WI38 (cell line): ENCODE results near the gene SEMA3C.

Experiments
- H3K4me3 ChIP-seq: 2 replicates; pipeline ENCODE4 v1.5.1; 2011; ENCODE audit warnings: low read depth, mild to moderate bottlenecking, control low read depth, low read length
- CTCF ChIP-seq: IDR thresholded peaks from 2 replicates; pipeline ENCODE4 v1.5.1; 2012; ENCODE audit warnings: low read depth, mild to moderate bottlenecking, control low read depth, low read length

The SEMA3C gene

GRCh38 chr7:80809545-80809944, 109.3 kb downstream of the SEMA3C start:
- no peak for TF ChIP-seq CTCF
- H3K4me3 ChIP-seq, result no peak overlapping the region

GRCh38 chr7:80807166-80807900, 111.5 kb downstream of the SEMA3C start:
- no peak overlapping the region for H3K4me3 ChIP-seq
- no peak for TF ChIP-seq CTCF

GRCh38 chr7:80806663-80807062, 112.2 kb downstream of the SEMA3C start:
- H3K4me3 ChIP-seq, result no peak overlapping the region
- TF ChIP-seq CTCF, result no peak

GRCh38 chr7:80804589-80804988, 114.3 kb downstream of the SEMA3C start:
- no peak overlapping the region for H3K4me3 ChIP-seq
- no peak for TF ChIP-seq CTCF

GRCh38 chr7:80802527-80802926, 116.3 kb downstream of the SEMA3C start:
- no peak overlapping the region for H3K4me3 ChIP-seq
- no peak for TF ChIP-seq CTCF

- no peak for TF ChIP-seq CTCF
- H3K4me3 ChIP-seq, result no peak overlapping the region
Measured at GRCh38 chr7:80794631-80795573, 123.9 kb downstream of the SEMA3C start.

- no peak overlapping the region for H3K4me3 ChIP-seq
- TF ChIP-seq CTCF, result no peak
Measured at GRCh38 chr7:80791509-80791929, 127.3 kb downstream of the SEMA3C start.
